ENCODE data around the gene LRIG1.
A peak's percentile ranks its signal among the peaks of the same experiment; 100 is the strongest.

The LRIG1 gene

DNA sequence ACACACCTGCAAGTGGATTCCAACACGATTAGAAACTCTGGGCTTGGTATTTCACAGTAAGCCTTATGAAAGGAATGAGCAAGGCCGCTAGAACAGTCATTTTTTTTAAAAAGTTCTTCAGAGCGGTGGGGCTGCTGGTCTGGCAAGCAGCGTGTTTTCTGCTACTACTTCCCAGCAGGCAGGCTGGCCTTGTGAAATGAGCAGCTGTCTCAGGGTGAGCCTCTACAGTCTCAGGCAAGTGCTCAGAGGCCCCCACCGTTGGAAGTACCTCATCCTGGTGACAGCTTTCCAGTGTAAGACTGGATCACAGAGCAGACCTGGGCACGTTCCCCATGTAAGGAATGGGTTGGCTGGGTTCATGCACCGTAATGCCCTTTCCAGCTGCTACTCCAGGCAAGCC, 119.2 kb downstream of the LRIG1 start:
- DNase-seq = no peak

DNA sequence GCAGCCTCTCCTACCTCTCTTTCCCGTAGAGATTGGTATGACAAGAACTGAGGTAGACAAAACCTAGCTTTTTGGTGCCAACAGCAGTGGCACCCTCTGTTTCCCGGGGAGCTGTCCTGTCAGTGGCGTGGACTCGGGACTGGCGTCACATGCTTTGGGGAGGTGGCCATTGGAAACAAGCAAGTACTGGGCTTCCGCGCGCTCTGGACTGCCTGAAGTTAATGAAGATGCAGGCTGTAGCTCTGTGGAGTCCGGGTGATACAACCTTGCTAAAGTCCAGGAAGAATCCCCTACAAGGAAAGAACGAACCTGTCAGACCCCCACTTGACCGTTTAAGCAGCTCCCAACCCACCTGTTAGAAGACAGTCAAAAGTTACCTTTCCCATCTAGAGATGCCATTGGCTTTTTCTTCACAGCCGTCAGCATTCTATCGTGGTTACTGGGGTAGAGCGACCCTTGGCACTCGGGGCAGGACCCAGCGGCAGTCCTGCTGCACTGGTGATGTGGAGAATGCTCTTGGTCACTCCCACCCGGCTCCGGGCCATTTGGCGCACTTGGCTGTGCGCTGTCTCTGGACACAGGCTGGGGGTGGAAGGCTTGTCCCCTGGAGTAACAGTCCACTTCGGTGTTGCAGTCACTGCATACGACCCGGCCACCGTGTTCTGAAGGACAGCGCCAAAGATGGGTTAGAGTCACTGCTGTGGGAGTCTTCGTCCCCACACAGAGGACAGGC, 120.5 kb downstream of the LRIG1 start:
- DNase-seq = no peak

GRCh38 chr3:66379565-66379964, 121.3 kb downstream of the LRIG1 start:
- no peak for DNase-seq

- peak; percentile 21 for DNase-seq
Observed at GRCh38 chr3:66378256-66378655, 122.6 kb downstream of the LRIG1 start.

DNA sequence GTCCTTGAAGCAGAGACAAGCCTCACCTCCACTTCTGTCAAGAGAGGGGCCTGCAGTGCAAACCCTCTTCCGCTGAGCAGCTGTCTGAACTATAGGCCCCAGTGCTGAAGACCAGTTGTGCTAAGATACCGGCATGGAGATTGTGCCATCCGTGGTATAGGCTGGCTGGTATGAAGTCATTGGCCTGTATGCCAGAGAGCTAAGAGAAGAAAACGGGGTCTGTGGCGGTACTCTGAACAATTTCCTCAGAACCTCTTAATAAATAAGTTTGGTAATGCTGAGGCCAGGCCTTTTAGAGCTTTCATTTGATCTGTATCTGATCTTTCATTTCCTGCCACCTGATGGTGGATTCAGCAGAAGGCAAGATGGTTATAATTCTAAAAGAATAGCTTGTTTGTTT, 123.0 kb downstream of the LRIG1 start:
- DNase-seq = no peak

DNA sequence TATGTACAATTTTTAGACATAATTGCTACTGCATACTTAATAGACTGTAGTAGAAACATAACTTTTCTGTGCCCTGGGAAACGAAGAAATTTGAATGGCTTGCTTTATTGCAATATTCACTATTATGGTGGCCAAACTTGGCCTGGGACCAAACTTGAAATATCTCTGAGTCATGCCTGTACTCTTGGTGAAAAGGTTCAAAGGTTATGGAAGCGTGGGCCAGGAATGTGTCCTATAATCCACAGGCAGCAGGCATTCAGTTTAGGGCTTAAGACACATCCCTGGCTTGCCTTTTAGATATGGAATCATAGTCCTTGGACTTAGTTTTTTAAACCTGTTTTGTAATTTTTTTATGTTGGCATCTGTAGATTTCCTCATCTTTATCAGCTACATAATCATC, 124.3 kb downstream of the LRIG1 start:
- peak; percentile 84 for DNase-seq

- DNase-seq = peak; percentile 34
Observed at GRCh38 chr3:66372681-66373350, 128.0 kb downstream of the LRIG1 start.

GRCh38 chr3:66371432-66371831, 129.4 kb downstream of the LRIG1 start:
- no peak for DNase-seq

GRCh38 chr3:66370179-66370578, 130.6 kb downstream of the LRIG1 start:
- DNase-seq = no peak

- no peak for DNase-seq
Observed at GRCh38 chr3:66367979-66368378, 132.8 kb downstream of the LRIG1 start.

- DNase-seq = no peak
Observed at GRCh38 chr3:66366747-66367146, 134.1 kb downstream of the LRIG1 start.

DNA sequence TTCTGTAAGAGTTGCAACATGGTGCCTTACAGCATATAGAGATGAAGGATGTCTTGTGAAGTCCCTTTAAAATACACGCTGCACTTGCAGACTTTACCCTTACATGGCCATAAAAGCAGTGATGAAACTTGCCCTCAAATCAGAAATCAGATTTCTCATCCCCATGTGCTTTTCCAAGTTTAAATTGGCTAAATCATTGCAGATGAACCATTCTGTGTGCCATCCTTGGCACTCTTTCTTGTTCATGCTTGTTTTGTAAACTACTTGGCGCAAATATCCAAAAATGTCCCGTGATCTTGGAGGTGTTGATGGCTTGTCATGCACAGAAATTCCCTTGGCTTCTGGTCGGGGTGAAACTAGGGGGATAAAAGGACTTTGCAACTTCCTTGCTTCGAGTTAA, 135.7 kb downstream of the LRIG1 start:
- no peak for DNase-seq

GRCh38 chr3:66363148-66363547, 137.7 kb downstream of the LRIG1 start:
- DNase-seq = no peak

- DNase-seq = peak; percentile 87
Observed at GRCh38 chr3:66362541-66362941, 138.3 kb downstream of the LRIG1 start.

GRCh38 chr3:66361356-66361755, 139.5 kb downstream of the LRIG1 start:
- DNase-seq = peak; percentile 16

- DNase-seq = no peak
Observed at GRCh38 chr3:66355997-66356396, 144.8 kb downstream of the LRIG1 start.

GRCh38 chr3:66355394-66355793, 145.4 kb downstream of the LRIG1 start:
- no peak for DNase-seq

- DNase-seq = no peak
Observed at GRCh38 chr3:66354001-66354400, 146.8 kb downstream of the LRIG1 start.

DNA sequence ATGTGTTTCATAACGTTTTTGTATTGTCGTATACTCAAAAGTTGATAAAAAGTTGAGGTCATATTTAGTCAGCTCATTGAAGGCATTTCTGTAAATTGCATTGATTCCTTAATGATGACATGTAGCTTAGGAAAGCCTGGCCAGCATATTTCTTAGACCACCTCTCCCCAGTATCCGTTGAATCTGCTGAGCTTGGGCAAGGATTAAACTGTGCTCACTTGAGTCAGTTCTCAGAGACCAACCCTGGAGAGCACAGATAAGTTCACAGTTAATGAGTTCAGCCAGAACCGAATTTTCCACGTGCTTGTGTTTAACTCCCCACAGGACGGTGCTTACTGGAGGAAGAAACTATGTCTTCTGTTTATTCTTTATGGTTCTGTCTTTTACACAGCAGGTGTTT, 147.3 kb downstream of the LRIG1 start:
- DNase-seq = peak; percentile 77

GRCh38 chr3:66353039-66353438, 147.8 kb downstream of the LRIG1 start:
- DNase-seq = no peak

DNA sequence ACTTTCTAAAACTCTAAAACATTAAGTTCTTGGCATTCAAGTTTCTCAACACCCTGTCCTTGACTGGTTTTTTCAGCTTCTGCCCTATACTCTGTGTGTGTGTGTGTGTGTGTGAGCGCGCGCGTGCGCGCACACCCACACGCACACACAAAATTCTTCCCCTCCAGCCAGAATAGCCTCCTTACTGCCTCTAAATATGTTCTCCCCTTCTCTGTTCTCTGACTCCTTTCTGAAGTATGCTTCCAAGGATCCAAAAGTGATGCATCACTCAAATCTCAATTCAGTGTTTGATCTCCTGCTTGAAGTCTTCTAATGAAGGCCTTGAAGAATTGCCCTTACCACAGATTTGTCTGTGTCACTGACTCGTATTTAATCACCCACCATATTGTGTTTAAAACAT, 150.2 kb downstream of the LRIG1 start:
- peak; percentile 18 for DNase-seq

GRCh38 chr3:66348704-66349103, 152.1 kb downstream of the LRIG1 start:
- DNase-seq = no peak

DNA sequence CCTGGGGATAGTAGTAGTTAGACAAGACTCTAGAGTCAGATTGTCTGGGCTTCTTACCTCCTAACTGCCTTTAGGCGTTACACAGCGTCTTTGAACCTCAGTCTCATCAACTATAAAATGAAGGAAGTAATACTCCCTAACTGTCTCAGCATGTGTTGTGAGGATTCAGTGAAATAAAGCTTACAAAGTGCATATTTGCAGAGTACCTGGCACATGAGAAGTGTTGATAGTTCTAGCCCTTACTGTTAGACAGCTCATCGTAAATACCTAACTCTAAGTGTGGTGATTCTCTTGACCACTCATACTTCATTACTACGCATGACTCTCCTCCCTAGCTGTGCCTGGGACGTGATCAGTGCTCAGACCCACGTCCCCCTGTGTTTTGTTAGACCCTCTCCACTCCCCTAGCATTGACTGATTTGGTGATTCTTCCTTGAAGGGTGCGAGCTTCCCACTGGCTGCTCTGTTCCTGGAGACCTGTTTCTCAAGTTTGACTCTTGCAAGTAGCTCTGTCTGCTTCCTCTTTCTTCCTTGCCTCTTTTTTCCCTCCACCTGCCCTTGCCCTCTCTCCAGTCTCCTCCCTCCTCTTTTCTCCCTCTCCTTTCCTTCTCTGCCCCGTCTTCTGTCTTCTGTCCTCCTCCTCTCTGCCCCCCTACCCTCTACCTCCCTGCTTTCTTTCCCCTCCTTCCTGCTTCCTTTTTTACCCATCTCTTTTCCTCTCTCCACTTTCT, 155.8 kb downstream of the LRIG1 start:
- DNase-seq = no peak

GRCh38 chr3:66344391-66344811, 156.4 kb downstream of the LRIG1 start:
- no peak for DNase-seq

Measured in EL (cell line).